Hepatocyte (in vitro differentiated cells): Measurements from ENCODE around the gene LPAR2.

Experiments used
- CTCF ChIP-seq: fragments of 200-600 bp; sonication (generic); IDR thresholded peaks from 2 replicates; pipeline ENCODE4 v1.5.1; 2016; ENCODE audit warnings: antibody characterized with exemption, mild to moderate bottlenecking; ENCODE audit not compliant: poor library complexity
- EZH2 ChIP-seq: fragments of 200-600 bp; sonication (generic); IDR thresholded peaks from 2 replicates; pipeline ENCODE4 v1.6.1; 2016; ENCODE audit warnings: antibody characterized with exemption, mild to moderate bottlenecking, borderline replicate concordance
- EZH2phosphoT487 ChIP-seq: fragments of 200-600 bp; sonication (generic); IDR thresholded peaks from one replicate; pipeline ENCODE4 v1.6.1; 2018; ENCODE audit warnings: antibody characterized with exemption, mild to moderate bottlenecking, low read depth, moderate library complexity; ENCODE audit not compliant: unreplicated experiment, severe bottlenecking

- TF ChIP-seq CTCF (no peak), EZH2 (no peak), EZH2phosphoT487 (no peak)
Observed at GRCh38 chr19:19637523-19638251, 9.7 kb upstream of the LPAR2 start.
